ENCODE data around the gene NIPSNAP2. TPM values are rescaled to one million over a fixed set of nuclear protein-coding genes. Genes with fewer than 3 reads are reported as not detected.
"Not testable (repeated sequence)": the region's sequence is repeated elsewhere in the genome, so short reads cannot be mapped to it uniquely, and the experiment has no call there.

The NIPSNAP2 gene
- total and polyA plus RNA-seq, 5 experiments from 2014 or later: 27.6 to 47.9 (median 36.3) TPM

GRCh38 chr7:56031556-56031955 lies 67.2 kb downstream of the NIPSNAP2 start:
- H3K27me3 Mint-ChIP-seq, H3K9me3 Mint-ChIP-seq, H3K4me3 Mint-ChIP-seq, ATAC-seq, POLR2A ChIA-PET, DNase-seq: not testable (repeated sequence)
- peaks cover 0 to 12% (median 4%) of the 10 kb centered on the region in 3 donors for H3K36me3 Mint-ChIP-seq
- peaks cover 5 to 15% (median 12%) of the 10 kb centered on the region in 4 donors for H3K4me1 Mint-ChIP-seq
- H3K27ac Mint-ChIP-seq: peak overlapping the region in 4 of 10 donors; percentile 4 to 67 (median 36)

- H3K9me3 Mint-ChIP-seq, POLR2A ChIA-PET, ATAC-seq, H3K36me3 Mint-ChIP-seq, H3K27me3 Mint-ChIP-seq, DNase-seq: not testable (repeated sequence)
- Mint-ChIP-seq H3K27ac (peak overlapping the region in 1 of 10 donors; percentile 72), H3K4me3 (peak overlapping the region in 3 of 10 donors; percentile 44 to 57 (median 57)), H3K4me1 (peaks cover 4 to 15% (median 12%) of the 10 kb centered on the region in 4 donors)
Observed at GRCh38 chr7:56032578-56032977, 68.2 kb downstream of the NIPSNAP2 start.

- Mint-ChIP-seq H3K9me3 (no peaks in the 10 kb centered on the region), H3K27ac (peak overlapping the region in 9 of 10 donors; percentile 55 to 87 (median 77)), H3K36me3 (peaks cover 0 to 7% (median 4%) of the 10 kb centered on the region in 3 donors), H3K27me3 (no peaks in the 10 kb centered on the region), H3K4me1 (peaks cover 4 to 15% (median 12%) of the 10 kb centered on the region in 4 donors), H3K4me3 (peak overlapping the region; percentile 82 to 91 (median 88))
- ATAC-seq (peak; percentile 96 to 98), DNase-seq (peak; percentile 58 to 87 (median 77))
- POLR2A ChIA-PET: interaction anchor here (0.6 to 3.0 kb wide), 8 partner anchors 15 to 146 kb away, joined by 3 to 17 read pairs (median 4); partner anchors contain the start of genes CCT6A, CHCHD2, PSPH and SUMF2
Observed at GRCh38 chr7:56033671-56034432, 69.5 kb downstream of the NIPSNAP2 start.

- ATAC-seq: no peak
- no peaks in the 10 kb centered on the region for H3K27me3 Mint-ChIP-seq
- H3K9me3 Mint-ChIP-seq: no peaks in the 10 kb centered on the region
- no peak overlapping the region for H3K27ac Mint-ChIP-seq
- DNase-seq: no peak
- peaks cover 0 to 7% (median 0%) of the 10 kb centered on the region in 3 donors for H3K36me3 Mint-ChIP-seq
- POLR2A ChIA-PET: no interaction called here
- H3K4me3 Mint-ChIP-seq: no peak overlapping the region
- H3K4me1 Mint-ChIP-seq: no peaks in the 10 kb centered on the region
Observed at GRCh38 chr7:56040730-56041129, 76.3 kb downstream of the NIPSNAP2 start.

GRCh38 chr7:56045758-56046157 lies 81.4 kb downstream of the NIPSNAP2 start:
- H3K4me1 Mint-ChIP-seq, H3K27me3 Mint-ChIP-seq, H3K27ac Mint-ChIP-seq, DNase-seq, H3K36me3 Mint-ChIP-seq, H3K4me3 Mint-ChIP-seq, H3K9me3 Mint-ChIP-seq, POLR2A ChIA-PET, ATAC-seq: not testable (repeated sequence)

GRCh38 chr7:56046721-56047445 lies 82.5 kb downstream of the NIPSNAP2 start:
- Mint-ChIP-seq H3K36me3 (peaks cover 0 to 2% (median 0%) of the 10 kb centered on the region in 3 donors), H3K27ac (peak overlapping the region in 3 of 10 donors; percentile 14 to 67 (median 59)), H3K4me3 (no peak overlapping the region), H3K27me3 (no peaks in the 10 kb centered on the region), H3K4me1 (peaks cover 4 to 13% (median 12%) of the 10 kb centered on the region in 4 donors), H3K9me3 (no peaks in the 10 kb centered on the region)
- DNase-seq (no peak), ATAC-seq (no peak)
- POLR2A ChIA-PET: no interaction called here

- Mint-ChIP-seq H3K27ac (peak overlapping the region in 1 of 10 donors; percentile 8), H3K4me1 (peaks cover 4 to 18% (median 14%) of the 10 kb centered on the region in 4 donors)
- ATAC-seq, POLR2A ChIA-PET, DNase-seq, H3K9me3 Mint-ChIP-seq, H3K27me3 Mint-ChIP-seq, H3K36me3 Mint-ChIP-seq, H3K4me3 Mint-ChIP-seq: not testable (repeated sequence)
Observed at GRCh38 chr7:56047446-56048116, 83.2 kb downstream of the NIPSNAP2 start.

- H3K27ac Mint-ChIP-seq: peak overlapping the region in 3 of 10 donors; percentile 1 to 74 (median 59)
- H3K4me1 Mint-ChIP-seq: peaks cover 4 to 25% (median 18%) of the 10 kb centered on the region in 4 donors
- peaks cover 0 to 5% (median 0%) of the 10 kb centered on the region in 3 donors for H3K36me3 Mint-ChIP-seq
- no peaks in the 10 kb centered on the region for H3K27me3 Mint-ChIP-seq
- ATAC-seq (no peak), DNase-seq (no peak)
- POLR2A ChIA-PET: interaction anchor here (0.6 kb wide), 1 partner anchor 160 kb away, joined by 4 read pairs; no protein-coding TSS in a partner anchor
- no peaks in the 10 kb centered on the region for H3K9me3 Mint-ChIP-seq
- H3K4me3 Mint-ChIP-seq: no peak overlapping the region
Observed at GRCh38 chr7:56048245-56048644, 83.9 kb downstream of the NIPSNAP2 start.

GRCh38 chr7:56048763-56049162 lies 84.4 kb downstream of the NIPSNAP2 start:
- not testable (repeated sequence) for H3K4me3 Mint-ChIP-seq, DNase-seq, H3K36me3 Mint-ChIP-seq, ATAC-seq, H3K9me3 Mint-ChIP-seq, H3K27me3 Mint-ChIP-seq
- H3K4me1 Mint-ChIP-seq: peaks cover 4 to 29% (median 22%) of the 10 kb centered on the region in 4 donors
- POLR2A ChIA-PET: interaction anchor here (0.6 to 0.7 kb wide), 2 partner anchors 15 to 161 kb away, joined by 4 read pairs; no protein-coding TSS in a partner anchor
- H3K27ac Mint-ChIP-seq: peak overlapping the region in 4 of 10 donors; percentile 1 to 74 (median 62)

Other genes with a start within 250 kb of the NIPSNAP2 start
- not detected for gene SEPTIN14, start 101.8 kb upstream of the NIPSNAP2 start, total RNA-seq
- gene SEPTIN14, start 101.8 kb upstream of the NIPSNAP2 start, polyA plus RNA-seq: not detected
- 1 to 10 TPM; 3.9 to 4.6 TPM for gene ZNF713, start 77.1 kb upstream of the NIPSNAP2 start, total RNA-seq
- gene ZNF713, start 77.1 kb upstream of the NIPSNAP2 start, polyA plus RNA-seq: 1 to 10 TPM in 2 of 3 donors, not detected in 1; 1.5 to 3.8 TPM
- 10 to 100 TPM; 11.4 to 14.6 TPM for gene MRPS17, start 12.7 kb upstream of the NIPSNAP2 start, total RNA-seq
- 10 to 100 TPM; 18.0 to 21.4 (median 20.8) TPM for gene MRPS17, start 12.7 kb upstream of the NIPSNAP2 start, polyA plus RNA-seq
- gene PSPH, start 86.9 kb downstream of the NIPSNAP2 start, total RNA-seq: 1 to 10 TPM; 6.2 to 7.8 TPM
- 1 to 10 TPM; 5.7 to 8.0 (median 6.9) TPM for gene PSPH, start 86.9 kb downstream of the NIPSNAP2 start, polyA plus RNA-seq
- gene CCT6A, start 87.2 kb downstream of the NIPSNAP2 start, total RNA-seq: 10 to 100 TPM; 85.4 to 90.3 TPM
- gene CCT6A, start 87.2 kb downstream of the NIPSNAP2 start, polyA plus RNA-seq: 100 to 1,000 TPM in 1 of 3 donors, 10 to 100 TPM in 2; 86.8 to 103 (median 97.5) TPM
- gene SUMF2, start 99.7 kb downstream of the NIPSNAP2 start, total RNA-seq: 100 to 1,000 TPM; 168 to 176 TPM
- gene SUMF2, start 99.7 kb downstream of the NIPSNAP2 start, polyA plus RNA-seq: 100 to 1,000 TPM; 135 to 171 (median 140) TPM
- gene PHKG1, start 128.4 kb downstream of the NIPSNAP2 start, total RNA-seq: 1 to 10 TPM; 2.6 to 2.9 TPM
- under 1 TPM; 0.23 to 0.43 (median 0.30) TPM for gene PHKG1, start 128.4 kb downstream of the NIPSNAP2 start, polyA plus RNA-seq
- 100 to 1,000 TPM; 155 to 158 TPM for gene CHCHD2, start 141.9 kb downstream of the NIPSNAP2 start, total RNA-seq
- 100 to 1,000 TPM; 415 to 515 (median 454) TPM for gene CHCHD2, start 141.9 kb downstream of the NIPSNAP2 start, polyA plus RNA-seq
- gene NUPR2, start 151.8 kb downstream of the NIPSNAP2 start, total RNA-seq: not detected
- gene NUPR2, start 151.8 kb downstream of the NIPSNAP2 start, polyA plus RNA-seq: 1 to 10 TPM in 2 of 3 donors, not detected in 1; 1.1 to 2.0 TPM

Measured in naive thymus-derived CD8-positive, alpha-beta T cell (primary cell).